GM12875 (cell line): ENCODE data around the gene WDR81.
"Not testable (repeated sequence)": the region's sequence is repeated elsewhere in the genome, so short reads cannot be mapped to it uniquely, and the experiment has no call there.

ENCODE experiments used
- H3K4me3 ChIP-seq: one replicate; pipeline ENCODE4 v1.5.1; 2011; ENCODE audit warnings: low read depth, low read length, control low read depth
- TF ChIP-seq, protein P1 (sequence below): IDR thresholded peaks from 2 replicates; pipeline ENCODE4 v1.5.1; 2011; ENCODE audit warnings: low read depth, mild to moderate bottlenecking, control low read depth, inconsistent platforms, low read length, moderate library complexity, borderline replicate concordance; ENCODE audit not compliant: insufficient read depth

Gene WDR81

GRCh38 chr17:1769822-1770477 is 45.4 kb downstream of the WDR81 start:
- no peak overlapping the region for H3K4me3 ChIP-seq
- TF ChIP-seq, protein P1, sequence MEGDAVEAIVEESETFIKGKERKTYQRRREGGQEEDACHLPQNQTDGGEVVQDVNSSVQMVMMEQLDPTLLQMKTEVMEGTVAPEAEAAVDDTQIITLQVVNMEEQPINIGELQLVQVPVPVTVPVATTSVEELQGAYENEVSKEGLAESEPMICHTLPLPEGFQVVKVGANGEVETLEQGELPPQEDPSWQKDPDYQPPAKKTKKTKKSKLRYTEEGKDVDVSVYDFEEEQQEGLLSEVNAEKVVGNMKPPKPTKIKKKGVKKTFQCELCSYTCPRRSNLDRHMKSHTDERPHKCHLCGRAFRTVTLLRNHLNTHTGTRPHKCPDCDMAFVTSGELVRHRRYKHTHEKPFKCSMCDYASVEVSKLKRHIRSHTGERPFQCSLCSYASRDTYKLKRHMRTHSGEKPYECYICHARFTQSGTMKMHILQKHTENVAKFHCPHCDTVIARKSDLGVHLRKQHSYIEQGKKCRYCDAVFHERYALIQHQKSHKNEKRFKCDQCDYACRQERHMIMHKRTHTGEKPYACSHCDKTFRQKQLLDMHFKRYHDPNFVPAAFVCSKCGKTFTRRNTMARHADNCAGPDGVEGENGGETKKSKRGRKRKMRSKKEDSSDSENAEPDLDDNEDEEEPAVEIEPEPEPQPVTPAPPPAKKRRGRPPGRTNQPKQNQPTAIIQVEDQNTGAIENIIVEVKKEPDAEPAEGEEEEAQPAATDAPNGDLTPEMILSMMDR = no peak

DNA sequence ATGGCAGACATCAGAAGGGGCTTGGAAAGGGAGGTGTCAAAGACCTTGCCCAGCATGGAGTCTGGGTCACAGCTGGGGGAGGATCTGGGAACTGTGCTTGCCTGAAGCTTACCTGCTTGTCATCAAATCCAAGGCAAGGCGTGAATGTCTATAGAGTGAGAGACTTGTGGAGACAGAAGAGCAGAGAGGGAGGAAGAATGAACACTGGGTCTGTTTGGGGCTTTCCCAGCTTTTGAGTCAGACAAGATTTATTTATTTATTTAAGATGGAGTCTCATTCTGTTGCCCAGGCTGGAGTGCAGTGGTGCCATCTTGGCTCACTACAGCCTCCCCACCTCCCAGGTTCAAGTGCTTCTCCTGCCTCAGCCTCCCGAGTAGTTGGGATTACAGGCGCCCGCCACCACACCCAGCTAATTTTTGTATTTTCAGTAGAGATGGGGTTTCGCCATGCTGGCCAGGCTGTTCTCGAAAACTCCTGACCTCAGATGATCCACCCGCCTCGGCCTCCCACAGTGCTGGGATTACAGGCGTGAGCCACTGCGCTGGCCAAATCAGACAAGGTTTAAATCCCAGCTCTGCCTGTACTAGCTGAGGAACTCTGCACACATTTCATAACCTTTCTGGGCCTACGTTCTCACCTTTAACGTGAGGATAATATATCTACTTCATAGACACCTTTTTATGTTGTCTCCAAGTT is 48.6 kb downstream of the WDR81 start:
- not testable (repeated sequence) for H3K4me3 ChIP-seq

DNA sequence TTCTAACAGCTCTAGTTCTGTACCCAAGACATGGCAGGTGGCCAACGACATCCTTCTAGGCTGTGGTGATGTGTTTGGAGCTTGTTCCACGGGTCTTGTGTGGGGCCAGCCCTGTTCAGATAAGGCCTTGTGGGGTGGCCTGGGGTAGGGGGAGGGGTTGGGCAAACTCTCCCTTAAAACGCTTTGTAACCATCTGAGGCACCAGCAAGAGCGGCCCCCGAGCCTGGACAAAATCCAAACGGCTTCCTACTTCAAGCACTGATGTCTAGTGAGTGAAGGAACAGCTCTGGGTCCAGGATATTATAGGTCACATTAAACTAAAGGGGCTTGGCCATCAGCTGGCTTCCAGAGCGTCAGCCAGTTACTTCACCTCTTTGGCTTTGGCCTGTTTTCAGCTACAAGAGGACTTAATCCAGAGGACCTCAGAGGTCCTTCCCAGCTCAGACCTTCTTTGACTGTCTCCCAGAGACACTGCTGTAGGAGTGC is 49.2 kb downstream of the WDR81 start:
- TF ChIP-seq, protein P1 = no peak
- no peak overlapping the region for H3K4me3 ChIP-seq

GRCh38 chr17:1774390-1775176 is 50.1 kb downstream of the WDR81 start:
- TF ChIP-seq, protein P1 = no peak
- no peak overlapping the region for H3K4me3 ChIP-seq

GRCh38 chr17:1776328-1776727 is 51.8 kb downstream of the WDR81 start:
- TF ChIP-seq, protein P1 = no peak
- no peak overlapping the region for H3K4me3 ChIP-seq

- H3K4me3 ChIP-seq = no peak overlapping the region
- TF ChIP-seq, protein P1 = no peak
Measured at GRCh38 chr17:1776857-1777256, 52.4 kb downstream of the WDR81 start.

GRCh38 chr17:1779571-1780131 is 55.1 kb downstream of the WDR81 start:
- TF ChIP-seq, protein P1 = no peak
- no peak overlapping the region for H3K4me3 ChIP-seq
